ENCODE measurements around the gene HERC4.

Gene HERC4

GRCh38 chr10:68106656-68107055 lies 31.6 kb upstream of the HERC4 start:
- no peak overlapping the region for H3K4me2 ChIP-seq (ENCODE audit: low read length)
- TF ChIP-seq EZH2 (IDR thresholded peaks at IDR 0.05; ENCODE audit: borderline replicate concordance, low read length) (no peak), CTCF (IDR thresholded peaks at IDR 0.05; ENCODE audit: low read length) (no peak)
- H3K4me1 ChIP-seq (ENCODE audit: insufficient read depth, low read length, severe bottlenecking): no peaks in the 10 kb centered on the region
- no peak overlapping the region for H3K4me3 ChIP-seq (ENCODE audit: low read depth, low read length, poor library complexity, severe bottlenecking)
- no peaks in the 10 kb centered on the region for H3K9me2 ChIP-seq (ENCODE audit: low read depth, low read length)
- no peak overlapping the region for H3K9ac ChIP-seq (ENCODE audit: low read length)
- H3F3A ChIP-seq (ENCODE audit: insufficient read depth, low read length): no peaks in the 10 kb centered on the region
- 0 out of 2 replicates have a peak overlapping the region, but pooled peaks have one; percentile 40 for H2AFZ ChIP-seq (ENCODE audit: low read length)
- no peaks in the 10 kb centered on the region for H3K36me3 ChIP-seq (ENCODE audit: insufficient read depth, low read length)
- H3K27ac ChIP-seq (ENCODE audit: low read depth, low read length, poor library complexity, severe bottlenecking): no peak overlapping the region
- no peaks in the 10 kb centered on the region for H4K20me1 ChIP-seq (ENCODE audit: insufficient read depth, low read length)
- H3K27me3 ChIP-seq (ENCODE audit: insufficient read depth, low read length): no peaks in the 10 kb centered on the region
- H3K79me2 ChIP-seq (ENCODE audit: insufficient read depth, low read length): no peaks in the 10 kb centered on the region
- H3K9me3 ChIP-seq (ENCODE audit: low read length): no peaks in the 10 kb centered on the region

- TF ChIP-seq EZH2 (IDR thresholded peaks at IDR 0.05; ENCODE audit: borderline replicate concordance, low read length) (no peak), CTCF (IDR thresholded peaks at IDR 0.05; ENCODE audit: low read length) (no peak)
- no peaks in the 10 kb centered on the region for H3K27me3 ChIP-seq (ENCODE audit: insufficient read depth, low read length)
- H3K4me2 ChIP-seq (ENCODE audit: low read length): no peak overlapping the region
- peak overlapping the region; percentile 40; the same call in 1 of the 2 replicates for H2AFZ ChIP-seq (ENCODE audit: low read length)
- no peaks in the 10 kb centered on the region for H3K79me2 ChIP-seq (ENCODE audit: insufficient read depth, low read length)
- H3K4me3 ChIP-seq (ENCODE audit: low read depth, low read length, poor library complexity, severe bottlenecking): no peak overlapping the region
- no peaks in the 10 kb centered on the region for H3F3A ChIP-seq (ENCODE audit: insufficient read depth, low read length)
- no peaks in the 10 kb centered on the region for H3K9me2 ChIP-seq (ENCODE audit: low read depth, low read length)
- no peak overlapping the region for H3K27ac ChIP-seq (ENCODE audit: low read depth, low read length, poor library complexity, severe bottlenecking)
- no peak overlapping the region for H3K9ac ChIP-seq (ENCODE audit: low read length)
- no peaks in the 10 kb centered on the region for H3K9me3 ChIP-seq (ENCODE audit: low read length)
- H4K20me1 ChIP-seq (ENCODE audit: insufficient read depth, low read length): no peaks in the 10 kb centered on the region
- H3K4me1 ChIP-seq (ENCODE audit: insufficient read depth, low read length, severe bottlenecking): no peaks in the 10 kb centered on the region
- H3K36me3 ChIP-seq (ENCODE audit: insufficient read depth, low read length): no peaks in the 10 kb centered on the region
Observed at GRCh38 chr10:68105820-68106219, 30.7 kb upstream of the HERC4 start.

GRCh38 chr10:68103901-68104300 lies 28.8 kb upstream of the HERC4 start:
- Histone ChIP-seq H2AFZ (ENCODE audit: low read length) (no peak overlapping the region), H3K4me2 (ENCODE audit: low read length) (no peak overlapping the region), H3K4me1 (ENCODE audit: insufficient read depth, low read length, severe bottlenecking) (no peaks in the 10 kb centered on the region), H3K9me2 (ENCODE audit: low read depth, low read length) (no peaks in the 10 kb centered on the region), H3K79me2 (ENCODE audit: insufficient read depth, low read length) (no peaks in the 10 kb centered on the region), H3K4me3 (ENCODE audit: low read depth, low read length, poor library complexity, severe bottlenecking) (no peak overlapping the region), H4K20me1 (ENCODE audit: insufficient read depth, low read length) (no peaks in the 10 kb centered on the region), H3K36me3 (ENCODE audit: insufficient read depth, low read length) (no peaks in the 10 kb centered on the region), H3K9me3 (ENCODE audit: low read length) (no peaks in the 10 kb centered on the region), H3K9ac (ENCODE audit: low read length) (no peak overlapping the region), H3F3A (ENCODE audit: insufficient read depth, low read length) (no peaks in the 10 kb centered on the region), H3K27ac (ENCODE audit: low read depth, low read length, poor library complexity, severe bottlenecking) (no peak overlapping the region), H3K27me3 (ENCODE audit: insufficient read depth, low read length) (no peaks in the 10 kb centered on the region)
- no peak for TF ChIP-seq EZH2 (IDR thresholded peaks at IDR 0.05; ENCODE audit: borderline replicate concordance, low read length)
- TF ChIP-seq CTCF (IDR thresholded peaks at IDR 0.05; ENCODE audit: low read length): no peak
